Mesendoderm (in vitro differentiated cells): ENCODE data around the gene TM9SF3.
A peak's percentile ranks its signal among the peaks of the same experiment; 100 is the strongest.

Experiments
- DNase-seq: peaks from one replicate; pipeline ENCODE4 v3.0.0; 2013
- H2AK5ac ChIP-seq: 2 replicates; pipeline ENCODE4 v1.6.1; 2013; ENCODE audit warnings: low read length, inconsistent platforms
- H2BK120ac ChIP-seq: 2 replicates; pipeline ENCODE4 v1.6.1; 2013; ENCODE audit warnings: low read depth, mild to moderate bottlenecking, low read length, moderate library complexity, mixed read lengths
- H2BK15ac ChIP-seq: replicated peaks from 2 replicates; pipeline ENCODE4 v1.6.1; 2013; ENCODE audit warnings: low read depth, mild to moderate bottlenecking, moderate library complexity
- H2BK5ac ChIP-seq: 2 replicates; pipeline ENCODE4 v1.6.1; 2013; ENCODE audit warnings: low read length, inconsistent platforms
- H3K18ac ChIP-seq: 2 replicates; pipeline ENCODE4 v1.6.1; 2013; ENCODE audit warnings: mild to moderate bottlenecking, low read length, mixed read lengths
- H3K23ac ChIP-seq: one replicate; pipeline ENCODE4 v1.6.1; 2013; ENCODE audit warnings: low read length
- H3K27ac ChIP-seq: 2 replicates; pipeline ENCODE4 v1.5.1; 2013; ENCODE audit warnings: low read depth, mild to moderate bottlenecking, inconsistent platforms, low read length, moderate library complexity
- H3K27me3 ChIP-seq: 2 replicates; pipeline ENCODE4 v1.6.1; 2013; ENCODE audit warnings: low read length, control low read depth, mild to moderate bottlenecking, inconsistent platforms; ENCODE audit not compliant: insufficient read depth, poor library complexity
- H3K36me3 ChIP-seq: 2 replicates; pipeline ENCODE4 v1.6.1; 2013; ENCODE audit warnings: low read length, inconsistent platforms; ENCODE audit not compliant: control insufficient read depth, insufficient read depth
- H3K4ac ChIP-seq: one replicate; pipeline ENCODE4 v1.6.1; 2013; ENCODE audit warnings: low read depth, mild to moderate bottlenecking, low read length, moderate library complexity
- H3K4me1 ChIP-seq: 2 replicates; pipeline ENCODE4 v1.6.1; 2013; ENCODE audit warnings: low read depth, low read length, inconsistent platforms; ENCODE audit not compliant: control insufficient read depth
- H3K4me2 ChIP-seq: 2 replicates; pipeline ENCODE4 v1.6.1; 2013; ENCODE audit warnings: low read length
- H3K4me3 ChIP-seq: 2 replicates; pipeline ENCODE4 v1.5.1; 2013; ENCODE audit warnings: mild to moderate bottlenecking, low read length
- H3K56ac ChIP-seq: one replicate; pipeline ENCODE4 v1.6.1; 2013; ENCODE audit warnings: low read length
- H3K79me1 ChIP-seq: 2 replicates; pipeline ENCODE4 v1.6.1; 2013; ENCODE audit warnings: low read length, inconsistent platforms
- H3K79me2 ChIP-seq: 2 replicates; pipeline ENCODE4 v1.6.1; 2013; ENCODE audit warnings: mild to moderate bottlenecking, low read length; ENCODE audit not compliant: control insufficient read depth, insufficient read depth
- H3K9ac ChIP-seq: 2 replicates; pipeline ENCODE4 v1.6.1; 2013; ENCODE audit warnings: low read length, inconsistent platforms
- H4K5ac ChIP-seq: one replicate; pipeline ENCODE4 v1.6.1; 2013; ENCODE audit warnings: low read length
- H4K8ac ChIP-seq: one replicate; pipeline ENCODE4 v1.6.1; 2013; ENCODE audit warnings: low read depth, mild to moderate bottlenecking, control low read depth, low read length, moderate library complexity
- WGBS: extraction: QIAGEN DNeasy Blood & Tissue Kit; methylation state at CpG from one replicate; pipeline ENCODE4 v1.1.7; 2013; ENCODE audit warnings: low lambda C conversion rate, missing lambda C conversion rate; ENCODE audit not compliant: insufficient coverage; ENCODE audit errors: extremely low coverage; 5-methylcytosine and 5-hydroxymethylcytosine counted together

The TM9SF3 gene

GRCh38 chr10:96570983-96571964, 15.5 kb downstream of the TM9SF3 start:
- H3K18ac ChIP-seq, result peak overlapping the region; percentile 31
- no peaks in the 10 kb centered on the region for H3K27me3 ChIP-seq
- H3K4me3 ChIP-seq, result no peak overlapping the region
- peaks cover 10% of the 10 kb centered on the region for H3K4me1 ChIP-seq
- peaks cover 3% of the 10 kb centered on the region for H3K36me3 ChIP-seq
- H3K27ac ChIP-seq, result no peak overlapping the region
- H3K9ac ChIP-seq, result no peak overlapping the region
- H3K79me1 ChIP-seq, result peaks cover 17% of the 10 kb centered on the region
- peak overlapping the region; percentile 89 for H3K23ac ChIP-seq
- peak; percentile 92 for DNase-seq
- no peak overlapping the region for H3K4ac ChIP-seq
- peak overlapping the region; percentile 56 for H2AK5ac ChIP-seq
- H4K8ac ChIP-seq, result no peak overlapping the region
- H2BK5ac ChIP-seq, result peak overlapping the region; percentile 59
- peak overlapping the region; percentile 22 for H3K56ac ChIP-seq
- no peak overlapping the region for H2BK15ac ChIP-seq
- no CpG with 5 or more reads among the region's 10 CpGs for WGBS
- H2BK120ac ChIP-seq, result no peak overlapping the region
- H3K4me2 ChIP-seq, result peak overlapping the region; percentile 5
- peaks cover 56% of the 10 kb centered on the region for H3K79me2 ChIP-seq
- no peak overlapping the region for H4K5ac ChIP-seq

- H2BK15ac ChIP-seq, result no peak overlapping the region
- no CpG with 5 or more reads among the region's 6 CpGs for WGBS
- no peak overlapping the region for H4K8ac ChIP-seq
- H2BK120ac ChIP-seq, result no peak overlapping the region
- H3K27me3 ChIP-seq, result no peaks in the 10 kb centered on the region
- H3K56ac ChIP-seq, result no peak overlapping the region
- H3K4ac ChIP-seq, result no peak overlapping the region
- DNase-seq, result no peak
- H3K9ac ChIP-seq, result no peak overlapping the region
- no peak overlapping the region for H3K18ac ChIP-seq
- no peak overlapping the region for H2BK5ac ChIP-seq
- peaks cover 3% of the 10 kb centered on the region for H3K36me3 ChIP-seq
- H3K4me3 ChIP-seq, result no peak overlapping the region
- peaks cover 10% of the 10 kb centered on the region for H3K4me1 ChIP-seq
- no peak overlapping the region for H4K5ac ChIP-seq
- peaks cover 54% of the 10 kb centered on the region for H3K79me2 ChIP-seq
- H3K79me1 ChIP-seq, result peaks cover 17% of the 10 kb centered on the region
- no peak overlapping the region for H3K23ac ChIP-seq
- H3K27ac ChIP-seq, result no peak overlapping the region
- no peak overlapping the region for H3K4me2 ChIP-seq
- H2AK5ac ChIP-seq, result no peak overlapping the region
Observed at GRCh38 chr10:96570511-96570910, 16.3 kb downstream of the TM9SF3 start.

GRCh38 chr10:96568402-96568801, 18.4 kb downstream of the TM9SF3 start:
- Histone ChIP-seq H2AK5ac (no peak overlapping the region), H3K18ac (no peak overlapping the region), H3K27me3 (no peaks in the 10 kb centered on the region), H2BK120ac (no peak overlapping the region), H3K23ac (no peak overlapping the region), H3K4me1 (peaks cover 10% of the 10 kb centered on the region), H4K5ac (no peak overlapping the region), H4K8ac (no peak overlapping the region), H3K27ac (no peak overlapping the region), H3K79me2 (peaks cover 46% of the 10 kb centered on the region), H3K36me3 (peaks cover 3% of the 10 kb centered on the region), H3K4me2 (no peak overlapping the region), H3K4ac (no peak overlapping the region), H3K56ac (no peak overlapping the region), H3K79me1 (peaks cover 17% of the 10 kb centered on the region), H2BK5ac (no peak overlapping the region), H2BK15ac (no peak overlapping the region), H3K9ac (no peak overlapping the region), H3K4me3 (no peak overlapping the region)
- WGBS, result no CpG with 5 or more reads among the region's 1 CpG
- DNase-seq, result no peak

GRCh38 chr10:96565774-96566173, 21.0 kb downstream of the TM9SF3 start:
- Histone ChIP-seq H3K27me3 (no peaks in the 10 kb centered on the region), H2BK15ac (no peak overlapping the region), H3K79me2 (peaks cover 29% of the 10 kb centered on the region), H2BK5ac (no peak overlapping the region), H3K27ac (no peak overlapping the region), H3K79me1 (peaks cover 12% of the 10 kb centered on the region), H4K8ac (no peak overlapping the region), H3K18ac (no peak overlapping the region), H3K4me1 (no peaks in the 10 kb centered on the region), H3K56ac (no peak overlapping the region), H3K23ac (no peak overlapping the region), H3K4me2 (no peak overlapping the region), H3K36me3 (peaks cover 3% of the 10 kb centered on the region), H3K9ac (no peak overlapping the region), H2BK120ac (no peak overlapping the region), H3K4ac (no peak overlapping the region), H2AK5ac (no peak overlapping the region), H4K5ac (no peak overlapping the region), H3K4me3 (no peak overlapping the region)
- WGBS, result no CpG with 5 or more reads among the region's 1 CpG
- DNase-seq, result no peak

- no peak overlapping the region for H2BK15ac ChIP-seq
- no peak overlapping the region for H4K5ac ChIP-seq
- no peak overlapping the region for H3K4ac ChIP-seq
- no peak overlapping the region for H3K27ac ChIP-seq
- H3K79me2 ChIP-seq, result peaks cover under 1% of the 10 kb centered on the region
- no CpG with 5 or more reads among the region's 3 CpGs for WGBS
- H3K23ac ChIP-seq, result no peak overlapping the region
- H3K56ac ChIP-seq, result no peak overlapping the region
- peaks cover 3% of the 10 kb centered on the region for H3K79me1 ChIP-seq
- no peaks in the 10 kb centered on the region for H3K4me1 ChIP-seq
- no peak overlapping the region for H2BK120ac ChIP-seq
- H2BK5ac ChIP-seq, result no peak overlapping the region
- no peaks in the 10 kb centered on the region for H3K27me3 ChIP-seq
- no peak for DNase-seq
- no peak overlapping the region for H3K18ac ChIP-seq
- no peak overlapping the region for H3K4me2 ChIP-seq
- no peaks in the 10 kb centered on the region for H3K36me3 ChIP-seq
- no peak overlapping the region for H4K8ac ChIP-seq
- H3K4me3 ChIP-seq, result no peak overlapping the region
- no peak overlapping the region for H2AK5ac ChIP-seq
- no peak overlapping the region for H3K9ac ChIP-seq
Observed at GRCh38 chr10:96560966-96561887, 25.6 kb downstream of the TM9SF3 start.
